WTC11 (cell line): ENCODE results near the gene CALN1. TPM values are rescaled to one million over a fixed set of nuclear protein-coding genes. Genes with fewer than 3 reads are reported as not detected.

ENCODE experiments used
- ATAC-seq: fragments of 200-7000 bp; cut with Tn5 transposase; 2 replicates; pipeline ENCODE4 v1.10.0; 2021; ENCODE audit warnings: mild to moderate bottlenecking, moderate library complexity
- CTCF ChIA-PET: fragments of 300-600 bp; sonication (Branson Sonifier 250); formaldehyde crosslinking; loops from one replicate; lab custom pipeline; 2021; ENCODE audit warnings: antibody characterized with exemption; lab: Charles Lee
- POLR2A ChIA-PET: fragments of 350-600 bp; sonication (Branson Sonifier 250); formaldehyde crosslinking; loops from one replicate; lab custom pipeline; 2021; ENCODE audit warnings: antibody characterized with exemption; lab: Charles Lee
- DNase-seq: peaks from one replicate; pipeline ENCODE4 v3.0.0; 2021; ENCODE audit warnings: low spot score
- H3K27ac Mint-ChIP-seq: 2 replicates; pipeline ENCODE4 v1.8.0; 2021; ENCODE audit warnings: mixed read lengths
- H3K27me3 Mint-ChIP-seq: 2 replicates; pipeline ENCODE4 v1.8.0; 2021; ENCODE audit warnings: low read depth, mild to moderate bottlenecking, moderate library complexity, mixed read lengths
- H3K36me3 Mint-ChIP-seq: 2 replicates; pipeline ENCODE4 v1.8.0; 2021; ENCODE audit warnings: mixed read lengths
- H3K4me1 Mint-ChIP-seq: 2 replicates; pipeline ENCODE4 v1.8.0; 2022; ENCODE audit warnings: mixed read lengths
- H3K4me3 Mint-ChIP-seq: 2 replicates; pipeline ENCODE4 v1.8.0; 2021; ENCODE audit warnings: mild to moderate bottlenecking, moderate library complexity, mixed read lengths
- H3K9me3 Mint-ChIP-seq: 2 replicates; pipeline ENCODE4 v1.8.0; 2021; ENCODE audit warnings: mixed read lengths
- AR ChIP-seq: fragments of 250-450 bp; sonication (Bioruptor Pico); IDR thresholded peaks from 2 replicates; pipeline ENCODE4 v1.9.0; 2021; ENCODE audit warnings: mild to moderate bottlenecking
- ATF3 ChIP-seq: sonication (generic); formaldehyde crosslinking; conservative IDR thresholded peaks from 2 replicates; pipeline ENCODE4 v1.8.1; 2022; ENCODE audit warnings: mild to moderate bottlenecking, missing genetic modification reagents
- CBFB ChIP-seq: sonication (generic); formaldehyde crosslinking; IDR thresholded peaks from 2 replicates; pipeline ENCODE4 v1.8.1; 2022; ENCODE audit warnings: mild to moderate bottlenecking, low read depth, missing genetic modification reagents
- CDX4 ChIP-seq: fragments of 250-450 bp; sonication (Bioruptor Pico); IDR thresholded peaks from 2 replicates; pipeline ENCODE4 v1.9.0; 2021; ENCODE audit warnings: moderate library complexity, mild to moderate bottlenecking, inconsistent platforms, borderline replicate concordance
- CREM ChIP-seq: sonication (generic); formaldehyde crosslinking; IDR thresholded peaks from 2 replicates; pipeline ENCODE4 v1.8.1; 2022; ENCODE audit warnings: mild to moderate bottlenecking, missing genetic modification reagents, moderate library complexity
- ESRRA ChIP-seq: sonication (generic); formaldehyde crosslinking; IDR thresholded peaks from 2 replicates; pipeline ENCODE4 v1.8.1; 2022; ENCODE audit warnings: mild to moderate bottlenecking, missing genetic modification reagents, borderline replicate concordance
- HMGA2 ChIP-seq: fragments of 250-450 bp; sonication (Bioruptor Pico); IDR thresholded peaks from 2 replicates; pipeline ENCODE4 v1.4.0; 2021; ENCODE audit warnings: mild to moderate bottlenecking, moderate library complexity
- IRF2 ChIP-seq: sonication (generic); formaldehyde crosslinking; IDR thresholded peaks from 2 replicates; pipeline ENCODE4 v1.8.0; 2022; ENCODE audit warnings: low read depth, missing genetic modification reagents, borderline replicate concordance
- MAX ChIP-seq: sonication (generic); formaldehyde crosslinking; IDR thresholded peaks from 2 replicates; pipeline ENCODE4 v1.8.0; 2022; ENCODE audit warnings: mild to moderate bottlenecking, missing genetic modification reagents
- MYBL2 ChIP-seq: sonication (generic); formaldehyde crosslinking; IDR thresholded peaks from 2 replicates; pipeline ENCODE4 v1.8.1; 2023; ENCODE audit warnings: mild to moderate bottlenecking, moderate library complexity, missing genetic modification reagents
- NFATC4 ChIP-seq: fragments of 250-450 bp; sonication (Bioruptor Pico); IDR thresholded peaks from 2 replicates; pipeline ENCODE4 v1.9.0; 2021; ENCODE audit warnings: mild to moderate bottlenecking
- NFYB ChIP-seq: sonication (generic); formaldehyde crosslinking; conservative IDR thresholded peaks from 2 replicates; pipeline ENCODE4 v1.8.0; 2022; ENCODE audit warnings: low read depth, missing genetic modification reagents
- NR3C1 ChIP-seq: sonication (generic); formaldehyde crosslinking; conservative IDR thresholded peaks from 2 replicates; pipeline ENCODE4 v1.8.1; 2023; ENCODE audit warnings: low read depth, mild to moderate bottlenecking, missing genetic modification reagents
- OVOL2 ChIP-seq: fragments of 250-450 bp; sonication (Bioruptor Pico); IDR thresholded peaks from 2 replicates; pipeline ENCODE4 v1.9.0; 2021; ENCODE audit warnings: mild to moderate bottlenecking, borderline replicate concordance
- PREB ChIP-seq: sonication (generic); formaldehyde crosslinking; IDR thresholded peaks from 2 replicates; pipeline ENCODE4 v1.8.1; 2022; ENCODE audit warnings: mild to moderate bottlenecking, missing genetic modification reagents, moderate library complexity, borderline replicate concordance
- TP53 ChIP-seq: sonication (generic); formaldehyde crosslinking; IDR thresholded peaks from 2 replicates; pipeline ENCODE4 v1.8.1; 2023; ENCODE audit warnings: mild to moderate bottlenecking, missing genetic modification reagents
- ZBTB21 ChIP-seq: sonication (generic); formaldehyde crosslinking; IDR thresholded peaks from 2 replicates; pipeline ENCODE4 v1.8.1; 2023; ENCODE audit warnings: mild to moderate bottlenecking, missing genetic modification reagents, borderline replicate concordance
- ZNF263 ChIP-seq: sonication (generic); formaldehyde crosslinking; IDR thresholded peaks from 2 replicates; pipeline ENCODE4 v1.8.1; 2022; ENCODE audit warnings: low read depth, mild to moderate bottlenecking, moderate library complexity, missing genetic modification reagents
- ZNF281 ChIP-seq: sonication (generic); formaldehyde crosslinking; IDR thresholded peaks from 2 replicates; pipeline ENCODE4 v1.8.0; 2023; ENCODE audit warnings: mild to moderate bottlenecking, missing genetic modification reagents
- ZNF317 ChIP-seq: sonication (generic); formaldehyde crosslinking; IDR thresholded peaks from 2 replicates; pipeline ENCODE4 v1.8.1; 2023; ENCODE audit warnings: low read depth, mild to moderate bottlenecking, moderate library complexity, missing genetic modification reagents, borderline replicate concordance
- ZNF532 ChIP-seq: fragments of 250-450 bp; sonication (Bioruptor Pico); IDR thresholded peaks from 2 replicates; pipeline ENCODE4 v1.9.0; 2021; ENCODE audit warnings: mild to moderate bottlenecking, borderline replicate concordance
- total RNA-seq: library from RNA; stranded (reverse); gene quantifications from 3 replicates; pipeline ENCODE4 v1.2.3, GENCODE V29; 2021

Gene CALN1
- total RNA-seq, 1 experiment from 2014 or later, result 10.5 TPM

GRCh38 chr7:71865172-71865571 is 547.0 kb downstream of the CALN1 start (continued):
- no peak for TF ChIP-seq CREM (CRISPR knock-in tag)
- no peak for TF ChIP-seq MYBL2 (CRISPR knock-in tag)
- TF ChIP-seq ZNF263 (CRISPR knock-in tag), result no peak
- TF ChIP-seq ZNF532 (CRISPR knock-in tag), result no peak
- TF ChIP-seq MAX (CRISPR knock-in tag), result no peak
- no peak for TF ChIP-seq NFYB (CRISPR knock-in tag)
- TF ChIP-seq NFATC4 (CRISPR knock-in tag), result no peak
- TF ChIP-seq TP53, result no peak

GRCh38 chr7:71864130-71864529 is 548.0 kb downstream of the CALN1 start:
- H3K4me3 Mint-ChIP-seq, result no peak overlapping the region
- no peak for ATAC-seq
- DNase-seq, result no peak
- TF ChIP-seq IRF2 (no peak), OVOL2 (CRISPR knock-in tag) (no peak), CBFB (CRISPR knock-in tag) (no peak), ESRRA (CRISPR knock-in tag) (no peak)
- TF ChIP-seq, all 79 proteins: peak for 0
- Mint-ChIP-seq H3K9me3 (no peaks in the 10 kb centered on the region), H3K4me1 (no peaks in the 10 kb centered on the region), H3K27me3 (no peaks in the 10 kb centered on the region; the same call in 1 of the 2 replicates), H3K27ac (no peak overlapping the region), H3K36me3 (no peaks in the 10 kb centered on the region)
- POLR2A ChIA-PET, result no interaction called here
- CTCF ChIA-PET, result interaction anchor here (1.1 to 1.5 kb wide), 3 partner anchors 9 to 112 kb away, joined by 3 to 5 read pairs (median 5); no protein-coding TSS in a partner anchor

GRCh38 chr7:71860572-71860971 is 551.6 kb downstream of the CALN1 start:
- H3K27me3 Mint-ChIP-seq, result no peaks in the 10 kb centered on the region; the same call in 1 of the 2 replicates
- no peak overlapping the region for H3K27ac Mint-ChIP-seq
- CTCF ChIA-PET, result no interaction called here
- no peaks in the 10 kb centered on the region for H3K4me1 Mint-ChIP-seq
- no peak for ATAC-seq
- no peak for DNase-seq
- H3K36me3 Mint-ChIP-seq, result no peaks in the 10 kb centered on the region
- POLR2A ChIA-PET, result no interaction called here
- H3K4me3 Mint-ChIP-seq, result no peak overlapping the region
- no peaks in the 10 kb centered on the region for H3K9me3 Mint-ChIP-seq
- TF ChIP-seq ZNF317 (CRISPR knock-in tag) (no peak), ZBTB21 (no peak), MAX (CRISPR knock-in tag) (no peak), CDX4 (CRISPR knock-in tag) (no peak), AR (no peak), NR3C1 (CRISPR knock-in tag) (no peak), ZNF263 (CRISPR knock-in tag) (no peak), NFYB (CRISPR knock-in tag) (no peak), ZNF281 (no peak), PREB (CRISPR knock-in tag) (no peak), HMGA2 (no peak), ATF3 (CRISPR knock-in tag) (no peak)
